Stimulated activated CD4-positive, alpha-beta T cell treated with anti-CD3 and anti-CD28 coated beads, TNF-alpha, amount 100 ng/mL, for 4 hours (primary cell): ENCODE measurements around the gene P2RY12.

Experiments used
- DNase-seq, 3 experiments: peaks; one replicate each; pipeline ENCODE4 v3.0.0-alpha.2; 2020; ENCODE audit warnings: low read depth in 3 of 3

The P2RY12 gene

GRCh38 chr3:151307131-151307530 is 77.4 kb downstream of the P2RY12 start:
- no peak for DNase-seq

- no peak for DNase-seq
Measured at GRCh38 chr3:151306168-151306810, 78.3 kb downstream of the P2RY12 start.

GRCh38 chr3:151305775-151306151 is 78.8 kb downstream of the P2RY12 start:
- DNase-seq: no peak

- peak in 1 of 3 experiments; percentile 11 for DNase-seq
Measured at GRCh38 chr3:151305060-151305774, 79.3 kb downstream of the P2RY12 start.

GRCh38 chr3:151303751-151304150 is 80.8 kb downstream of the P2RY12 start:
- no peak for DNase-seq

- no peak for DNase-seq
Measured at GRCh38 chr3:151301787-151302186, 82.8 kb downstream of the P2RY12 start.

- DNase-seq: no peak
Measured at GRCh38 chr3:151300539-151300938, 84.0 kb downstream of the P2RY12 start.

GRCh38 chr3:151299006-151299405 is 85.5 kb downstream of the P2RY12 start:
- DNase-seq: no peak

- no peak for DNase-seq
Measured at GRCh38 chr3:151297429-151297828, 87.1 kb downstream of the P2RY12 start.

- DNase-seq: no peak
Measured at GRCh38 chr3:151296226-151296625, 88.3 kb downstream of the P2RY12 start.

GRCh38 chr3:151293127-151293526 is 91.4 kb downstream of the P2RY12 start:
- no peak for DNase-seq

GRCh38 chr3:151290673-151291072 is 93.9 kb downstream of the P2RY12 start:
- DNase-seq: no peak

GRCh38 chr3:151289445-151289844 is 95.1 kb downstream of the P2RY12 start:
- DNase-seq: no peak
